ENCODE data around the gene SP8.
A peak's percentile ranks its signal among the peaks of the same experiment; 100 is the strongest.

SP8 gene

DNA sequence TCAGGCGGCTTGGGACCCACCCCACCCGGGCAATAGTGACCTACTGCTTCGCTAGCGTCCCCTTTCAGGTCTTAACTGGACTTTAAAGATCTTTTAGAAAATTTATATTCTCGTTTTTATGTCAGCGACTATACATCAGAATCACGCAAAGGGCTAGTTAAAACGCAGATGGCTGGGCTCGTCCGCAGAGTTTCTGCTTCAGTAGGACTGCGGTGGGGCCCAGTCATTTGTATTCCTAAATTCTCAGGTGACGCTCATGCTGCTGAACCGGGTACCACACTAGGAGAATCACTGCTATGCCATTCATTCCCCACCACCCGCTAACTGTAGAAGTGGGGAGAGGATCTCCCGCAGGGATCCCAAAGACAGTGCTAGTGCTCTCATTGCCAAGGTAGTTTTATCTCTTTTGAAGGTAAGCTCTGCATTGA, 12.0 kb upstream of the SP8 start:
- DNase-seq: no peak
- TF ChIP-seq POLR2A (IDR thresholded peaks at IDR 0.05; ENCODE audit: low read length) (no peak), GATA1 (IDR thresholded peaks at IDR 0.05; ENCODE audit: low read depth, low read length) (no peak)

DNA sequence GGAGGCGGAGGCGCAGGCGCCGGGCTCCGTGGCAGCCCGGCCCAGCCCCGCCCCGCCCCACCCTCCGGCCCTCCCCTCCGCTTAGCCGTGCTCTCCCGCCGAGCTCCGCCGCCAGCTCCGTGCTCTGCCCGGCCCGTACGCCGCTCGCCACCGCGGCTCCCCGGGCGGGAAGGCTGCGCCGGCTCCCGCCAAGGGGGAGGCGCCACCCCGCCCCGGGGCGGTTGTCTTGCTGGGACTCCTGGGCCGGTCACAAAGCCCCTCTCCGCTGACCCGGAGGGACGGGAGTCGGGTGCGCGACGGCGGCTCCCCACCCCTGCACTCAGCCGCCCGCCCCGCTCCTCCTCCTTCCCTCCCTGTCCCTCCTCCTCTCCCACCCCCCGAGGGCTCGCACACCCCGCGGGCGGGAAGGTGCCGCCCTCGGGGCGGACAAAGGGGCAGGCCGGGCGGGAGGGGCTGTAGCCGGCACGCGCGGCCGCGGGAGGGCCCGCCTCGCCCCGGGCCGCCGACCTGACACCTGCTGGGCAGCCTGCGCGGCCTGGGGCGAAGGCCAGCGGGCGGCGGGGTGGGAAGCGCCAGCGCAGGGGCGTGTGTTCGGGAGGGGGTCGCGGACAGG, 11.5 kb upstream of the SP8 start:
- TF ChIP-seq GATA1 (IDR thresholded peaks at IDR 0.05; ENCODE audit: low read depth, low read length): no peak
- no peak for TF ChIP-seq POLR2A (IDR thresholded peaks at IDR 0.05; ENCODE audit: low read length)
- DNase-seq: peak; percentile 56 to 61

DNA sequence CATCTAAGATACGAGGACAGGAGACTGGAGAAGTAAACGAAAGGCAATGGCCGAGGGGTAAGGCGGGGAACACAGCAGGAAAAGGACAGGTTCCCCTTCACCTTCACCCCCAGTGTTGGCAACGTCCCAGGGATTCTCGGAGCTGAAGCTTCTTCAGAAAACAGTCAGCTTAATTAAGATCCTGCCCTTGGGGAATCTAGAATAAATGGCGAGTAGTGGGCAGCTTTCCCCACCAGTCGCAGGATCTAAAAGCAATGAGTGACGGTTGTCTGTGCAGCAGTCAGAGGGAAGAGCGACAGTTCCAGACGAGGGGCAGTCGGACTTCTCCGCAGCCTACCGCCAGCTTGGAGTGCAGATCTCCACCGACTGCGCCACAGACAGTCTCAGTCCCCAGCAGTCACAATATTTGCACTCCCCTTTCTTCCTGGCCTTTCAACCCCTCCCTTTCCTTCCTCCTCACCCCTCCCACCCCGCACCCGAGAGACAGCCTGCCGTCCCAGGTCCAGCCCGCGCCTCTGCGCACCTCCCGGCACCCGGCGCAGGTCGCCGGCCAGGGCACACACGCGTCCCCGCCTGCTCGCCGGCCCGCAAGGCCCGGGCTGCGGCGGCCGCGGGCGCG, 10.9 kb upstream of the SP8 start:
- DNase-seq: peak in 1 of 2 experiments; percentile 57
- TF ChIP-seq GATA1 (IDR thresholded peaks at IDR 0.05; ENCODE audit: low read depth, low read length) (no peak), POLR2A (IDR thresholded peaks at IDR 0.05; ENCODE audit: low read length) (no peak)

DNA sequence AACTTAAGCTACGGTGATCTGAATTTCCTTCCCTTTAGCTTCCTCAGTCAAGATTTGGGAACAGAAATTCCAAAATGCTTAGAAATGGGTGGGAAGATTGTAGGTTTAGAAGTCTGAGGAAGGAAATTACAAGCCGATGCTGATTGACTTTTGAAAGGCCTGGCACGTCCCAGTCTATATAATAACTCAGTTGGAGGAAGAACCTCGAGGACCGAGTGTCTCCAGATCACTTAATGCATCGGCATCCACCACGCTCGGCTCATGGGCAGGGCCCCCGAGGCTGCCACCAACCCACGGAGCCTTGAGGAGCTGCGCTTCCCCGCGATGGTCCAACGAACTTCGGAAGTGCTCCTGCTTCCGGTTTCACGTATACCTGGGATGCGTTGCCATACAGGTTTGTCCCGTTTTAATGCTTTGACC, 10.4 kb upstream of the SP8 start:
- TF ChIP-seq POLR2A (IDR thresholded peaks at IDR 0.05; ENCODE audit: low read length) (no peak), GATA1 (IDR thresholded peaks at IDR 0.05; ENCODE audit: low read depth, low read length) (no peak)
- peak in 1 of 2 experiments; percentile 43 for DNase-seq

DNA sequence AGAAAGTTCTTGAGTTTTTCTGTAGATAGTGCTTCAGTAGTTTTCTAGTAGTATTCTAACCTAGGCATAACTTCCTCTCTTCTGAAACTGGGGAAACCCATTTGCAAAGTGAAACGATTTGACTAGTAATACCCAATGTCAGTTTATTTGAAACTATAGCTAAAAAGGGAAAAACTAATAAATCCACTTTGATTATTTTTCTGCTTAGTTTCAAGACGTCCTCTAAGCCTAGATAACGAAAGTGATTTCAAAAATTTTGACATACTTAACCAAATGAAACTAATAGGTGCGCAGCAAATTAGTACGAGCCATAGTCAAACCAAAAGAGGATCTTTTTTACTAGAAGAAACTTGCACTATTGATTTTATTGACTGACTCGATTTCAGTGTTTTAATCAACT, 9.8 kb upstream of the SP8 start:
- DNase-seq: no peak

DNA sequence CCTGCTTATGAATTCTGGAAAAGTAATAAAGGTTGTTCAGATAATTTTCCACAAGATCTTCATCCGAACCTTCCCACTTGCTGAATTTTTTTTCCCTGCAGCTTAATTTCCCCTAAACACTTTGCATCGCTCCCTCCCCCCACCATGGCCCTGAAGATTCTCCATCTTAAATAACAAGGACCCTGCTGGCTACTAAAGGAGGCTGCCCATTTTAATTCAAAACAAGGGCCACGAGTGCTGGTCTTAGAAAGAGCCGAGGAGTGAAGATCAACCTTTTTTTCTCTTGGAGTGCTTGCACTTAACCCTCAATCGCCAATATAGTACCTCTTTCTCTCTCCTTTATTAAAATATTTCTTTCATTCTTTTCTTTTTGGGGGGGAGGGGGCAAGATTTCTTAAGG, 9.2 kb upstream of the SP8 start:
- TF ChIP-seq GATA1 (IDR thresholded peaks at IDR 0.05; ENCODE audit: low read depth, low read length) (no peak), POLR2A (IDR thresholded peaks at IDR 0.05; ENCODE audit: low read length) (no peak)
- no peak for DNase-seq

More for the DNA sequence above, 9.8 kb upstream of the SP8 start:
- no peak for TF ChIP-seq POLR2A (IDR thresholded peaks at IDR 0.05; ENCODE audit: low read length)
- TF ChIP-seq GATA1 (IDR thresholded peaks at IDR 0.05; ENCODE audit: low read depth, low read length): no peak

DNA sequence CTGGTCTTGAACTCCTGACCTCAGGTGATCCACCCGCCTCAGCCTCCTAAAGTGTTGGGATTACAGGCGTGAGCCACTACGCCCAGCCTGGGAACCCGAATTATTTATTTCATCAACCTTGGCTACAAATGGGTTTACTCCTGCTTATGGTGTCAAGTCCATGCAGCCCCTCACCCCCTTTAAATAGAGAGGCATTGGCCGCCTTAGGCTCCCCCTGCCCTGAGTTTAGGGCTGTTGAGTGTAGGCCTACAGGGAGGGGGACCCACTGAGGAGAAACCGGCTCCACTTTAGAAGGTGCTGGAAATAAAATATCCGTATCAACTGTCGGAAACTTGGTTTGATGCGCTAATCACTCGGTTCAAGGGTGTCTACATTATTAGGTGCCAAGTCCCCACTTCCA, 8.7 kb upstream of the SP8 start:
- TF ChIP-seq POLR2A (IDR thresholded peaks at IDR 0.05; ENCODE audit: low read length) (no peak), GATA1 (IDR thresholded peaks at IDR 0.05; ENCODE audit: low read depth, low read length) (no peak)

DNA sequence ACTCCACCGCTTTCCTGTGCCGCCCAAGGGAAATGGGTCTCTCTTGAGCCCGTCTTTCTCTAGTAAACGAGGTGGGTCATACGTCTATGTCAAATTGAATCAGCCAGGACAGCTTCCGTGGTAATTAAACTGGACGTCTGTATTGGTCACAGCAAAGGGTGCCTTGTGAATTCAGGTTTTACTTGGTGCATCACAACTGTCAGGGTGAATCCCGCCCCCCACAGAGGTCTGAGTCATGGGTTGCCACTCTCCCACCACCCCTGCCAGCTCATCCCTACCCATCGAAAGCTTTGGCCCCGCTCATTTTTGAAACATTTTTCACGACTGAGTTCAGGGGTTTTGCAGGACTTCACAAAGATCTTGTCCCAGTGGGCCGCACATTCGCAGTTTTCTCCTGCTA, 8.0 kb upstream of the SP8 start:
- no peak for TF ChIP-seq POLR2A (IDR thresholded peaks at IDR 0.05; ENCODE audit: low read length)
- no peak for TF ChIP-seq GATA1 (IDR thresholded peaks at IDR 0.05; ENCODE audit: low read depth, low read length)
- DNase-seq: no peak

More for the DNA sequence above, 8.7 kb upstream of the SP8 start:
- DNase-seq: no peak

DNA sequence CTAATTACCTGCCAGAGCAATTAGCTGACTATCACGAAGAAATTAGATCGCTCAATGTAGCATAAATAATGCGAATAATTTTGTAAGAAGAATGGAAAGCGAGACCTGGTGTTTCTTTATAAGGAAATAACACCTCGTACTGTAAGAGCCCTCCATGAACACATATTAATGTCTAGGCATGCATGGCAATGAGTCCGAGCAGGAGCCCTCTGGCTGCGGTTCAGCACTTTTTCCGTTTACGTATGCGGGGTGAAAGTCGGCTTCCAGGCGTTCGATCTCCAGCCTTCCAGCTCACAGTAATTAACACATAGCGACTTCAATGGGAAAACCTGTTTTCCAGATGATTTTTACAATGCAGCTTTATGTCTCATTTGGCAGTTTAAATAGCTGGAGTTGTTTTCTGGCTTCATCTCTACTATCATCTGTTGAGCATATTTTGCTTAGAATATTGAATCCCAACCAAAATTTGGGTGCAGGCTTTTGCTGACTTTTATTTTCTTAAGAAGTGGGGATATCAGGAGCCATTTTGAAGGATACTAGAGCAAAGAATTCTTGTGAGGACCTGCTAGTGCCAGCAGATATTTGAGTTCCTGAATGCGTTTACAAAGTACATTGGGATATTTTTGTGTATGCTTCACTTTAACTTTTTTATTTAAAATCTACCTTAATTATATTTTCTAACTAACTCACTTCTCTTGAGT, 7.2 kb upstream of the SP8 start:
- peak in 1 of 2 experiments; percentile 24 for DNase-seq
- TF ChIP-seq POLR2A (IDR thresholded peaks at IDR 0.05; ENCODE audit: low read length) (no peak), GATA1 (IDR thresholded peaks at IDR 0.05; ENCODE audit: low read depth, low read length) (no peak)

DNA sequence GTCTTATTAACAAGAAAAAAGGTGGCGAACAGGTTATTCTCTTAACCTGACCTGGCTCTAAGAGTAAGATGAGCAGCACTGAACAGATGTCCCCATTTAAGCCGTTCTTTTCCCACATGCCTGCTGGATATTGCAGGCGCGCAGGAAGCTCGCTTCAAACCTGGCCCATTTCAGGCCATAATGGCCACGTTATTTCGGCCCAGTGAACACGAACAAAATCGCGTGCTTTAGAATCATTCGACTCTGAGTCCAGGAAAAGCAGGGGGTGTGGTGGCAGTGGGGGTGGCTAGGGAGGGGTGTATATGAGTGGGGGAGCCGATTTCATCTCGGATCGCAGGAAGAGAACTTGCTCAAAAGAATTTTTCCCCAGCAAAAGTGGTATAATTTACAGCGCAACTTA, 6.6 kb upstream of the SP8 start:
- TF ChIP-seq GATA1 (IDR thresholded peaks at IDR 0.05; ENCODE audit: low read depth, low read length) (no peak), POLR2A (IDR thresholded peaks at IDR 0.05; ENCODE audit: low read length) (no peak)
- DNase-seq: no peak

DNA sequence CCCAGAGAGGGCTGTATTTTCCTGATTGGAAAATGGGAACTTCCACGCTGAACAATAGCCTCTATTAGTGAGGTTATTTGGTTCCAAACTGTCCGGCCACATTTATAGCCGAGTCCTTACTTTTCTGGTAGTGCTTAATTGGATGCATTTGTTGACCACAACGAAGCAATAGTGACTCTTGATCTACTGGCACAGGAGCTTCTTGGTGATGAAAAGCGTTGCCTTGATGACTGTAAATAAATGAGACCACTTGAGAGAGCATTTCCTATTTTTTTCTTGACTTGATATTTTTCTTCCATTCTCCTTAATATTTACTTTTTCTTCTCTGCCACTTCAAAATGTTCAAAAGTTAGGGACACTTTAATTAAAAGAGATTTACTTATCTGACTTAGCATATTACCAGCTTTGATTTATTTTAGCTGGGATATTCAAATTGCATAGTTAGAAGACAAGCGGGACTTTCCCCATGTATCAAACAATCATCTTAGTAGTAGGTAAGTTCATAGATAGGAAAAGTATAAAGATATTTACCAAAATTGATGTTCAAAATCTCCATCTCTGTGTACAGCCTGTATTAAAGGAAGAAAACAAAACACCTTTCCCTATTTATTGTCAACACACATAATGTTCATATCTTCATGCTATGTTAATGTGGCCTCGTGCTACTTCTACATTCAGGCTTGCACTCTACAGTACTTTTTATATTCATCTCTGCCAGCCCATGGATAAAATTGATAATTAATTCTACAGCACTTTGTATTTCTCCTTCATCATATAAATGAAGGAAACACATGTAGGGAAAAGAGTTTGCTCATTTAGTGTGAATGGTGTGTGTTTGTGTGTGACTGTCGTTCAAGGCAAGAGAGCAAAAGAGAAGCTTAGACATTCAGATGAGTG, 5.1 kb upstream of the SP8 start:
- TF ChIP-seq POLR2A (IDR thresholded peaks at IDR 0.05; ENCODE audit: low read length): no peak
- TF ChIP-seq GATA1 (IDR thresholded peaks at IDR 0.05; ENCODE audit: low read depth, low read length): no peak
- no peak for DNase-seq

DNA sequence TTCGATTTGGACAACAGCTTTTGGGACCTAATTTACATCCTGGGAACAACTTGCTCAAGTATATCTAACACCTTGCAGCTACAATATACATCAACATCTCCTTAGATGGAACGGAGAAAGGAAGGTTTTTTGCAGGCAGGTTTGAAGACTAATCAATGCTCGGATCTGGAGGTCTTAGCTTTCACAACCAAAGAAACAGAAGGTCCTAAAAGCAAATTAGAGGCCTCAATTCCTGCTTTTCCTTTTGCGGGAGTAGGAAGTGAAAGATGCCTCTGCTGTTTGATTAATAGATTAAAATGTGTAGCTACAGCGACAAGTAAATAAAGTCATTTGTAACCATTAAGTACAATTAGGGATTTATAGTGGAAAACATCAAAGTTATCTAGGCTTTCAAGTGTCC, 3.7 kb upstream of the SP8 start:
- DNase-seq: no peak
- TF ChIP-seq POLR2A (IDR thresholded peaks at IDR 0.05; ENCODE audit: low read length): no peak
- TF ChIP-seq GATA1 (IDR thresholded peaks at IDR 0.05; ENCODE audit: low read depth, low read length): no peak

DNA sequence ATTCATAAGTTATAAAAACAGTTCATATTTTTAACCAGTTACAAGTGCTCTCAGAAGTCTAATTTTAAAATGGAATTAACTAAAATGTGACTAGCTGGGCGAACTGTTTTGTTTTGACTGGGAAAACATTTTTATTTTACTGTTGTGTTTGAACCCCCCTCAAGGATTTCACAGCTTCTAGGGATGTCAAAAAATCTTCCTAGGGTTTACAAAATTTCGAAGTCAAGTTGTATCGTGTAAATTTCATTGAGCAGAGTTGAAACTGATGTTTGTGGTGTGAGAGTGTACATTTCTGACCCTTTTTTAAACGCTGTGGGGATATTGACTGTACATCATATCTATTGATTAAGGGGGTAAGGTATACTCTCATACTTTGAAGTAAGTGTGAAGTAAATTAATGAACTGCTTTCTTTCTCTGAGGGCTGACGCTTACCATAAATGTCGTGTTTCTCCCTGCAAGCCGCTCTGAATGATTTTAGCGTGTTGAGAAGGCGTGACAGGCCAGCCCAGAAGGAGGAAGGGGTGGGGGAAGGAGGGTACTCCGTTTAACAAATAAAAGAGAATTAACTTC, 1.8 kb upstream of the SP8 start:
- TF ChIP-seq POLR2A (IDR thresholded peaks at IDR 0.05; ENCODE audit: low read length) (no peak), GATA1 (IDR thresholded peaks at IDR 0.05; ENCODE audit: low read depth, low read length) (no peak)
- peak in 1 of 2 experiments; percentile 29 for DNase-seq

All from erythroblast (primary cell).